Peyer's patch (tissue), 4 donors: ENCODE results near the gene EHMT2.
"Not testable (repeated sequence)": the region's sequence is repeated elsewhere in the genome, so short reads cannot be mapped to it uniquely, and the experiment has no call there.

Experiments used
- POLR2A ChIP-seq, 2 donors: fragments of 450-650 bp; IDR thresholded peaks; one replicate each; pipeline ENCODE4 v1.5.1; 2017; ENCODE audit warnings: antibody characterized with exemption in 2 of 2, mild to moderate bottlenecking in 2 of 2, moderate library complexity in 2 of 2
- TF ChIP-seq, protein P1 (sequence below), 6 experiments: fragments of 450-650 bp in 4 of 6; fragments of 200-600 bp in 2 of 6; sonication (generic) in 1 of 6; IDR thresholded peaks; one replicate each; pipeline ENCODE4 v1.5.1; 2017 to 2019; ENCODE audit warnings: antibody characterized with exemption in 6 of 6, mild to moderate bottlenecking in 3 of 6, moderate library complexity in 1 of 6

DNA sequence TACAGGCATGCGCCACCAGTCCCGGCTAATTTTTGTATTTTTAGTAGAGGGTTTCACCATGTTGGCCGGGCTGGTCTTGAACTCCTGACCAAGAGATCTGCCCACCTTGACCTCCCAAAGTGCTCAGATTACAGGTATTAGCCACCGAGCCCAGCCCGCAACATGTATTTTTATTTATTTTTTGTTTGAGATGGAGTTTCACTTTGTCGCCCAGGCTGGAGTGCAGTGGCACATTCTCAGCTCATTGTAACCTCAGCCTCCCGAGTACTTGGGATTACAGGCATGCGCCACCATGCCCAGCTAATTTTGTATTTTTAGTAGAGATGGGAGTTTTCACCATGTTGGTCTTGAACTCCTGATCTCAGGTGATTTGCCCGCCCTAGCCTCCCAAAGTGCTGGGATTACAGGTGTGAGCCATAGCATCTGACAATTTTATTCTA lies 59.4 kb downstream of the EHMT2 start:
- not testable (repeated sequence) for TF ChIP-seq POLR2A (IDR thresholded peaks at IDR 0.05)
- TF ChIP-seq, protein P1, sequence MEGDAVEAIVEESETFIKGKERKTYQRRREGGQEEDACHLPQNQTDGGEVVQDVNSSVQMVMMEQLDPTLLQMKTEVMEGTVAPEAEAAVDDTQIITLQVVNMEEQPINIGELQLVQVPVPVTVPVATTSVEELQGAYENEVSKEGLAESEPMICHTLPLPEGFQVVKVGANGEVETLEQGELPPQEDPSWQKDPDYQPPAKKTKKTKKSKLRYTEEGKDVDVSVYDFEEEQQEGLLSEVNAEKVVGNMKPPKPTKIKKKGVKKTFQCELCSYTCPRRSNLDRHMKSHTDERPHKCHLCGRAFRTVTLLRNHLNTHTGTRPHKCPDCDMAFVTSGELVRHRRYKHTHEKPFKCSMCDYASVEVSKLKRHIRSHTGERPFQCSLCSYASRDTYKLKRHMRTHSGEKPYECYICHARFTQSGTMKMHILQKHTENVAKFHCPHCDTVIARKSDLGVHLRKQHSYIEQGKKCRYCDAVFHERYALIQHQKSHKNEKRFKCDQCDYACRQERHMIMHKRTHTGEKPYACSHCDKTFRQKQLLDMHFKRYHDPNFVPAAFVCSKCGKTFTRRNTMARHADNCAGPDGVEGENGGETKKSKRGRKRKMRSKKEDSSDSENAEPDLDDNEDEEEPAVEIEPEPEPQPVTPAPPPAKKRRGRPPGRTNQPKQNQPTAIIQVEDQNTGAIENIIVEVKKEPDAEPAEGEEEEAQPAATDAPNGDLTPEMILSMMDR (IDR thresholded peaks at IDR 0.05): not testable (repeated sequence)
